WTC11 (cell line): ENCODE measurements around the gene CATSPERZ. TPM values are rescaled to one million over a fixed set of nuclear protein-coding genes. Genes with fewer than 3 reads are reported as not detected.

Experiments
- ATAC-seq: fragments of 200-7000 bp; cut with Tn5 transposase; 2 replicates; pipeline ENCODE4 v1.10.0; 2021; ENCODE audit warnings: mild to moderate bottlenecking, moderate library complexity
- CTCF ChIA-PET: fragments of 300-600 bp; sonication (Branson Sonifier 250); formaldehyde crosslinking; loops from one replicate; lab custom pipeline; 2021; ENCODE audit warnings: antibody characterized with exemption; lab: Charles Lee
- POLR2A ChIA-PET: fragments of 350-600 bp; sonication (Branson Sonifier 250); formaldehyde crosslinking; loops from one replicate; lab custom pipeline; 2021; ENCODE audit warnings: antibody characterized with exemption; lab: Charles Lee
- DNase-seq: peaks from one replicate; pipeline ENCODE4 v3.0.0; 2021; ENCODE audit warnings: low spot score
- H3K27ac Mint-ChIP-seq: 2 replicates; pipeline ENCODE4 v1.8.0; 2021; ENCODE audit warnings: mixed read lengths
- H3K27me3 Mint-ChIP-seq: 2 replicates; pipeline ENCODE4 v1.8.0; 2021; ENCODE audit warnings: low read depth, mild to moderate bottlenecking, moderate library complexity, mixed read lengths
- H3K36me3 Mint-ChIP-seq: 2 replicates; pipeline ENCODE4 v1.8.0; 2021; ENCODE audit warnings: mixed read lengths
- H3K4me1 Mint-ChIP-seq: 2 replicates; pipeline ENCODE4 v1.8.0; 2022; ENCODE audit warnings: mixed read lengths
- H3K4me3 Mint-ChIP-seq: 2 replicates; pipeline ENCODE4 v1.8.0; 2021; ENCODE audit warnings: mild to moderate bottlenecking, moderate library complexity, mixed read lengths
- H3K9me3 Mint-ChIP-seq: 2 replicates; pipeline ENCODE4 v1.8.0; 2021; ENCODE audit warnings: mixed read lengths
- ATF2 ChIP-seq: sonication (generic); formaldehyde crosslinking; IDR thresholded peaks from 2 replicates; pipeline ENCODE4 v1.8.1; 2022; ENCODE audit warnings: low read depth, missing genetic modification reagents, borderline replicate concordance
- CDX4 ChIP-seq: fragments of 250-450 bp; sonication (Bioruptor Pico); IDR thresholded peaks from 2 replicates; pipeline ENCODE4 v1.9.0; 2021; ENCODE audit warnings: moderate library complexity, mild to moderate bottlenecking, inconsistent platforms, borderline replicate concordance
- HMGXB4 ChIP-seq: sonication (generic); formaldehyde crosslinking; IDR thresholded peaks from 2 replicates; pipeline ENCODE4 v1.8.1; 2023; ENCODE audit warnings: mild to moderate bottlenecking, moderate library complexity, missing genetic modification reagents
- JUN ChIP-seq: sonication (generic); formaldehyde crosslinking; IDR thresholded peaks from 2 replicates; pipeline ENCODE4 v1.8.0; 2023; ENCODE audit warnings: mild to moderate bottlenecking, missing genetic modification reagents
- MLX ChIP-seq: sonication (generic); formaldehyde crosslinking; IDR thresholded peaks from 2 replicates; pipeline ENCODE4 v1.8.1; 2023; ENCODE audit warnings: mild to moderate bottlenecking, missing genetic modification reagents, moderate library complexity
- MXD4 ChIP-seq: fragments of 250-450 bp; sonication (Bioruptor Pico); IDR thresholded peaks from 2 replicates; pipeline ENCODE4 v1.8.0; 2021; ENCODE audit warnings: mild to moderate bottlenecking, moderate library complexity, borderline replicate concordance
- PRDM15 ChIP-seq: sonication (generic); formaldehyde crosslinking; IDR thresholded peaks from 2 replicates; pipeline ENCODE4 v1.8.0; 2022; ENCODE audit warnings: missing genetic modification reagents
- SOX15 ChIP-seq: fragments of 250-450 bp; sonication (Bioruptor Pico); IDR thresholded peaks from 2 replicates; pipeline ENCODE4 v1.9.0; 2021; ENCODE audit warnings: mild to moderate bottlenecking
- TEAD4 ChIP-seq: sonication (generic); formaldehyde crosslinking; IDR thresholded peaks from 2 replicates; pipeline ENCODE4 v1.8.0; 2022; ENCODE audit warnings: mild to moderate bottlenecking, missing genetic modification reagents
- ZBTB43 ChIP-seq: sonication (generic); formaldehyde crosslinking; IDR thresholded peaks from 2 replicates; pipeline ENCODE4 v1.8.1; 2023; ENCODE audit warnings: mild to moderate bottlenecking, missing genetic modification reagents
- total RNA-seq: library from RNA; stranded (reverse); gene quantifications from 3 replicates; pipeline ENCODE4 v1.2.3, GENCODE V29; 2021

CATSPERZ gene
- total RNA-seq, 1 experiment from 2014 or later = 2.5 TPM

- ATAC-seq (peak; percentile 6; the same call in 1 of the 2 replicates), DNase-seq (no peak)
- peak overlapping the region; percentile 66 for H3K4me3 Mint-ChIP-seq
- no peaks in the 10 kb centered on the region for H3K36me3 Mint-ChIP-seq
- TF ChIP-seq SOX15 (no peak), PRDM15 (CRISPR knock-in tag) (peak; percentile 87)
- peaks cover 12% of the 10 kb centered on the region for H3K4me1 Mint-ChIP-seq
- no peak overlapping the region for H3K27ac Mint-ChIP-seq
- no peaks in the 10 kb centered on the region for H3K9me3 Mint-ChIP-seq
- H3K27me3 Mint-ChIP-seq = peaks cover 64% of the 10 kb centered on the region
- ChIA-PET CTCF (interaction anchor here (1.0 to 12.5 kb wide), 3 partner anchors 11 to 64 kb away, joined by 3 to 151 read pairs (median 4); partner anchors contain the start of gene ESRRA), POLR2A (interaction anchor here (0.6 kb wide), 1 partner anchor 19 kb away, joined by 3 read pairs; no protein-coding TSS in a partner anchor)
Measured at GRCh38 chr11:64290352-64291261, 9.6 kb upstream of the CATSPERZ start.

GRCh38 chr11:64291262-64291751, 8.9 kb upstream of the CATSPERZ start, which contains the start of gene KCNK4:
Gene KCNK4 (plus strand): TSS chr11:64291302. CDS start chr11:64293019, 1,717 bp downstream.
- Mint-ChIP-seq H3K4me3 (peak within 1 kb of the TSS; percentile 66), H3K36me3 (no peaks in the 10 kb centered on the region), H3K27ac (no peak within 1 kb of the TSS), H3K4me1 (peaks cover 10% of the 10 kb centered on the region), H3K9me3 (no peaks in the 10 kb centered on the region), H3K27me3 (peaks cover 71% of the 10 kb centered on the region)
- ATAC-seq (peak; percentile 50), DNase-seq (no peak)
- CTCF ChIA-PET = interaction anchor here (1.0 to 12.5 kb wide), 3 partner anchors 12 to 64 kb away, joined by 3 to 151 read pairs (median 4); partner anchors contain the start of gene ESRRA
- TF ChIP-seq PRDM15 (CRISPR knock-in tag) = peak; percentile 59
- no peak for TF ChIP-seq ATF2 (CRISPR knock-in tag)
- POLR2A ChIA-PET = no interaction called here

- ChIA-PET POLR2A (no interaction called here), CTCF (interaction anchor here (0.6 to 12.5 kb wide), 6 partner anchors 11 to 87 kb away, joined by 3 to 151 read pairs (median 3); partner anchors contain the start of gene ESRRA)
- Mint-ChIP-seq H3K27me3 (peaks cover 75% of the 10 kb centered on the region), H3K4me1 (peaks cover 8% of the 10 kb centered on the region), H3K36me3 (no peaks in the 10 kb centered on the region), H3K27ac (no peak overlapping the region), H3K9me3 (no peaks in the 10 kb centered on the region), H3K4me3 (peak overlapping the region; percentile 60)
- TF ChIP-seq JUN (CRISPR knock-in tag) = no peak
- TF ChIP-seq ZBTB43 (CRISPR knock-in tag) = no peak
- no peak for TF ChIP-seq CDX4 (CRISPR knock-in tag)
- TF ChIP-seq MLX (CRISPR knock-in tag) = no peak
- TF ChIP-seq TEAD4 (CRISPR knock-in tag) = no peak
- no peak for TF ChIP-seq HMGXB4 (CRISPR knock-in tag)
- no peak for TF ChIP-seq MXD4 (CRISPR knock-in tag)
- ATAC-seq = no peak
- no peak for DNase-seq
Measured at GRCh38 chr11:64291752-64292459, 8.3 kb upstream of the CATSPERZ start.
